GM21390 (cell line): Measurements from ENCODE around the gene LUM.
"Not testable (repeated sequence)": the region's sequence is repeated elsewhere in the genome, so short reads cannot be mapped to it uniquely, and the experiment has no call there.

ENCODE experiments used
- ATAC-seq: cut with Tn5 transposase; IDR thresholded peaks from one replicate; pipeline ENCODE4 v1.9.1; 2021; ENCODE audit not compliant: unreplicated experiment

LUM gene

DNA sequence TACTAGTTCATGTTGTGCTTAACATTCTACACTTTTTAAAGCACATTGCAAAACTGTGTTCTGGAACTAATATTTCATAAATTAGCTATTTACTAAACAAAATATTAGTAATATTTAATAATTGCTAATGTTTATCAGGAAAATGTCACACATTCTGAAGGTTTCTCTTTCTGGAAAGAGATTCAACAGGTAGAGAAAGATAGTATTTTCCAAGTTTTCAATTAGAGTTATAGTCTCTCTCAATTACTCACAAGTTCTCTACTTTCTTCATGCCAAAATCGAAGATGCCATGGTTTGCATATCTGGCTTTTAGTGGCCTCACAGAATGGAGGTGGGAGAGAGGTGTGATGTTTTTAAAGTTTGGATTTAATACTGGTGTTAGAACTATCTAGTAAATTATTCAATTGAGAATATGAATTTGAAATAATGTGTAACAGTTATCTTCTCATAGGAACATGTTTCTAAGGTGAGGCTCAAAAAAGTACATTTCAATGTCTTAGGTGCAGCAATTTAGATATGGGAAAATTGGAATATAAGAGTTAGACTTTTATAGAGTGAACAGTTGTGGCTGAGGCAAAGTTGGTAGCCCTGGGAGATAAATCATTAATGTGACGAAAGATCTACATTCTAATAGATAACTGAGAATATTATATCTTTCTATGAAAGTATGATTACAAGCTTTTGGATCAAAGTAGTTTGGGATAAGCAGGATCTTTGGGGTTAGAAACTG, 1.5 kb downstream of the LUM start:
- no peak for ATAC-seq

- peak; percentile 79 for ATAC-seq
These were observed 2.1 kb downstream of the LUM start for GRCh38 chr12:91109148-91109564.

DNA sequence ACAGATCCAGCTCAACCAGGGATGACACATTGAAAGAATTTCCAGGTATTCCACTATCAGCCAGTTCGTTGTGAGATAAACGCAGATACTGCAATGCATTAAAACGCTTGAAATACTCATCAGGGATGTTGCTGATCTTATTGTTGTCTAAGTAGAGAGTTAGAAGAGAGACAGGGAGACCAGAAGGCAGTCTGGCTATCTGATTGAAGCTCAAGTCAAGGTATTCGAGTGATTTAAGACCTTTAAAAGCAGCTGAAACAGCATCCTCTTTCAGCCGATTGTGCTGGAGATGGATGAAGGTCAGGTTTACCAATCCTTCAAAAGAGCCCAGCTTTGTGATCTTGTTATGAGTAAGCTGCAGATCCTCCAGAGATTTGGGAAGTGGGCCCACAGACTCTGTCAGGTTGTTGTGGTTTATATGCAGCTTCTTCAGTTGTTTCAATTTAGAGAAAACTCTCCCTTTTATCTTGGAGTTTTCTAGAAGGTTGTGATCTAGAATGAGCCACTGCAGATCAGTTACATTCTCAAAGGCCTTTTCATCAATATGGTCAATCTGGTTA, 3.0 kb downstream of the LUM start:
- no peak for ATAC-seq

- no peak for ATAC-seq
These were observed 5.0 kb downstream of the LUM start for GRCh38 chr12:91106283-91106682.

DNA sequence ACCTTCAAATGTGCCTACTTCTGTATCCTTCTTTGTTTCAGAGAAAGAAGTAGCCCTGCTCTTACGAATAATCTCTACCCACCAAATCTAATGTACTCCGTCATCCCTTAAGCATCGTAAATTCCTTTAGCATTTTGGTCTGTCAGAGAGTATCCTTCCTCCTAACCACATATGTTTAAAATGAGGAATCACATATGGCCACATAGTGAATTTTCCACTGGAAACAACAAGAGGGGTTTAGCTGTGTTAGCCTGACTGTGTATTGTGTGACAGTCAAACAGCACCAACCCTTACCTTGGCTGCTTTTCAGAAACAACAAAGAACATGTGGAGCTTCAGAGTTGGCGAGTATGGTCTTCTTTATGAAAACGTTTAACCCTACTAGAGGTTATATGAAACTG, 5.5 kb downstream of the LUM start:
- no peak for ATAC-seq

DNA sequence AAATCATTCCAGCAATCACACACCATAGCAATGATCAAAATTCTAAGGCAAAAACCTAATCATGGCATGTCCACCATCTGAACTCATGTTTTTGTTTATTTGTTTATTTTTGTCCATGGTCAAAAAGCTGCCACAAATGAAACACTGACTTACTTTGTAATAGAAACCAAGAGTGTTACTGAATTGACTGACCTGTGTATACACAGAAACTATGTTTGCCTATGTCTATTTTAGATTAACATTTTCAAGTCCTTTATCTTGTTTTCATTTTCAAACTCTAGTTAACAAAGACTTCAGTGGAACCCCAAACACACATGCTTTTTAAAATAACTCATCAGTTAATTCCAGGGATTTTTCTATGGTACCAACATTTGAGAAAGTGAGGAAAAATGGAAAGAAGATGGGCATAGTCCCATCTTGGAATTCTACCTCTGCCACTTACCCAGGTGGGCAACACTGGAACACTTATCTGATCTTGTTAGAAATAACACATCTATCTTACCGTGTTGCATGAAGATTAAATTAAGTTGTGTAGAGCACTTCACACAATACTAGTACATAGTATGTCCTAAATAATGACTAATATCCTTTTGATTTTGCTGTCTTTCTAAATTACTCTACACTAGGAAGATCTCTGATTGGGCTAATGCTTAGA, 6.4 kb downstream of the LUM start:
- ATAC-seq, result peak; percentile 83

GRCh38 chr12:91103624-91104023, 7.7 kb downstream of the LUM start:
- no peak for ATAC-seq

DNA sequence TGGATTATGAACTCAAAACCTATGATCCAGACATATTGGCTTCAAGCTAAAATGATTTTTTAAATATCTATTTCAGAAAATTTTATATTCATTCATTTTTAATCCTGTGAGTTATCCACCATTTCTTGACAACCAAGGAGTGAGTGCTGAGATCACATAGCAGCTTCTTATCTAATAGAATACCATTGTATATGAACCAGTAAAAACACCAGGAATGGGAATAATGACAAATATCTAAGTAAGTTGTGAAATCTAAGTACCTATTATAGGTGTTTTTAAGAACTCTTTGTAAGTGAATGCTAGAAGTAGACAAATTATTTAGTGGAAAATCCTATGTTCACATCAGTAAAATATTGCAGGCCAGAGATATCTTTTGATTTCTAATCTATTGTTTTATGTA, 8.2 kb downstream of the LUM start:
- no peak for ATAC-seq

DNA sequence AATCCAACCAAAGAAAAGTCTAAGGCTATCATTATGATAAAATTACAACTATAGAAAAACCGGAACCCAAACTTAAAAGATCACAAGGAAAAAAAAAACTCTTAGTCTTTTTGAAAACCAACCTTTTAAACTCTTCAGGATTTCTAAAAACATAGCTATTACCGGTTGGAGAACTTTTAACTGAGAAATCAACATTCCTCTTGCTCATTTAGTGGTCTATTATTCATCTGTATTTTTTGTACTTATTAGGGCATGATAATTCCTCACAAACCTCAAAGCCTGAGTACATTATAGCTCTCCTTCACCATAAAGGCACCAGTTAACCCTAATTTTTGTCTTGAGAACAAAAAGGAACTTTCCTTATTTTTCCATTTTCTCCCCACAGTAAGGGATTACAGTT, 10.4 kb downstream of the LUM start:
- no peak for ATAC-seq

DNA sequence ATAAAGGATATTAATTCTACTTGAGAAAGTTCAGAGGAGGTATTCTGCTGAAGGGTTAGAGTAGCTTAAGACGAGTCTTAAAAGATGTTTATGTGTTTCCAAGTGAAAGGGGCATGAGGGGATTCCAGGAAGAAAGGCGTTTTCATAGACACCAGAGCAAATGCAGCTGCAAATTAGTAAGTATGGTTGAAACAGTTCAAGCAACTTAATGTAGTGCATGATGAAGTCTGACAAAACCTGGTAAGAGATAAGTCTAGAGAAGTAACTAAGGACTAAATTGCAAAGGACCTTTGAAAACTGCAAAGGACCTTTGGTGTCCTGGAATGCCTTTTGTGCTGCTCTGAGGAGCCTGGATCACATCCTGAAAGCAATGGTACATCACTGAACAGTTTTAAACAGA, 11.5 kb downstream of the LUM start:
- no peak for ATAC-seq

GRCh38 chr12:91099341-91099740, 12.0 kb downstream of the LUM start:
- no peak for ATAC-seq

DNA sequence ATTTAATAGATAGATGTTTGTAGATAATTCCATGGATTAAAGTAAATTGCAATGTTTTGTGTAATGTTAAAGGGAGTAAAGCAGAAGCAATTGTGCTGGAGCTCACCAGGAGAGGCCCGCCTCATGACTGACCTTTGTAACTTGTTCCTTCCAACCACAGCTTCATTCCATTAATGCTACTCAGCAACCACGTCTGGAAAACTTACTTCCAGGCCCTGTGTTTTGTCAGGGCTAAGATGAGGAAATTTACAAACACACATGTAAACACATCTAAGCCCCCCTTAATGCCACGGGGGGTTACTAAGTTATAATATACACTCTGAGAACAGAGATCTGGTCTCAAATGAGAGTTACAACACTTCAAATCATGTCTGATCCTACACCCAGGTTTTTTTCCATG, 12.4 kb downstream of the LUM start:
- ATAC-seq, result no peak

DNA sequence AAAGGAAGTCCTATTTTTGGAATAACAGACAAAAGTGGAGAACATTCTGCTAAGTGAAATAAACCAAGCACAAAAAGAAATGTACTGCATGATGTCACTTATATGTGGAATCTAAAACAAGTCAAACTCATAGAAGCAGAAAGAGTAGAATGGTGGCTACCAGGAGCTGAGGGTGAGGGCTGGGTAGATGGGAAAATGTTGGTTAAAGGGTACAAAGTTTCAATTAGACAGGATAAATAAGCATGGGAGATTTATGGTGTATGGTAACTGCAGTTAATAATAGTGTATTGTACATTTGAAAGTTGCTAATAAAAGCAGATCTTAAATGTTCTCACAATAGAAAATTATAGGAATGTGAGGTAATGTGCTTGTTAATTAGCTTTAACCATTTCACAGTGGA, 12.8 kb downstream of the LUM start:
- no peak for ATAC-seq

- ATAC-seq, result no peak
These were observed 16.3 kb downstream of the LUM start for GRCh38 chr12:91094957-91095356.

DNA sequence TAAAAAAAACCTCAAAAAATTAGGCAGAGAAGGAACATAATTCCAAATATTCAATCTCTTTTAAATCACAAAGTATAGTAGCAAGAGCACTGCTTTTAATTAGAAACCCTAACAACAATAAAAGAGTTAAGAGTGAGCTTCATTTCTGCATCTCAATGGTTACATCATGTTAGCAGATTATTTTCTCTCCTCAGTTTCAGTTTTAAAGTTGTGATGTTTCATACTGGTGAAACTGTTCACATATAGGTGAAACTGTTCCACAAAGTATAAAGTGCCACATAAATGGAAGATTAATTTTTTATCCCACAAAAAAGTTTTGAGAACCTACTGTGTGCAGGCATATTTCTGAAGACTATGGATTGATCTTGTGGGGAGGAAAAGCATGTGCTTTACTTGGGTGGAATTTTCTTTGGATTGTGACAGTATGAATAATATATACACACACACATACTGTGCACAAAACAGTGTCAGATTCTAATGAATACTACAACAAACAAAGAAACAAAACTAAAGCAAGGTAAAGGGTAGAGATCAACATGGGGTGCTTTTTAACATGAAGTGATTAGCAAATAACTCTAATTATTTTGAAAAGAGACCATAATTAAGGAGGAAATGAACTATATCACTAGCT, 17.1 kb downstream of the LUM start:
- ATAC-seq, result no peak

- ATAC-seq, result no peak
These were observed 18.0 kb downstream of the LUM start for GRCh38 chr12:91093341-91093740.

GRCh38 chr12:91091916-91092715, 19.2 kb downstream of the LUM start:
- no peak for ATAC-seq

DNA sequence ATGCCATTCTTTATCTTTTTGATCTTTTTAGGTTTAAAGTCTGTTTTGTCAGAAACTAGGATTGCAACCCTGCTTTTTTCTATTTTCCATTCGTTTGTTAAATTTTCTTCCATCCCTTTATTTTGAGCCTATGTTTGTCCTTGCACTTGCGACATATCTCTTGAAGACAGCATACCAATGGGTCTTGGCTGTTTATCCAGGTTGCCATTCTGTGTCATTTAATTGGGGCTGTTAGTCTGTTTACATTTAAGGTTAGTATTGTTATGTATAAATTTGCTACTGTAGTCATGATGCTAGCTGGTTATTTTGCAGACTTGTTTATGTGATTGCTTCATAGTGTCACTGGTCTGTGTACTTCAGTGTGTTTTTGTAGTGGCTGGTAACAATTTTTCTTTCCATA, 21.3 kb downstream of the LUM start:
- ATAC-seq, result not testable (repeated sequence)

- ATAC-seq, result no peak
These were observed 31.3 kb downstream of the LUM start for GRCh38 chr12:91080041-91080440.

DNA sequence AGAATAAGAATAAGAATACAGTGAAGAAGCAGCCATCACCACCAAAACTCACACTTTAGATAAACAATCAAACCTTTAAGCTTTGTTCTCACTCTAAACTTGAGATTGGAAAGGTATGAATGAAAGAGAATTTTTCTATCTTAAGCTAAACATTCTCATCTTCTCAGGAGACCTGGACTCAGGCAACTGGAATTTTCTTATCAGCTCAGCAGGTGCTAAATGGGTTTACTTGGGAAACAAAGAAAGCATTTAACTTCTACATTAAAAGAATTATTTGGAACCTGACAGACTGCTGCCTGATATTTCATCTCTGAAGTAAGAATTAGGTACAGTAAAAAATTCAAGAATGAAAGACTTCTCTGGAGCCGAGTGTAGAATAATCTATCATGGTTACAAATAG, 32.8 kb downstream of the LUM start:
- no peak for ATAC-seq

- ATAC-seq, result no peak
These were observed 33.9 kb downstream of the LUM start for GRCh38 chr12:91077228-91077954.
